DND-41 (cell line): ENCODE results near the gene MRPS31.
A peak's percentile ranks its signal among the peaks of the same experiment; 100 is the strongest.

Source experiments
- ATAC-seq: fragments of 200-7000 bp; cut with Tn5 transposase; 3 replicates; pipeline ENCODE4 v1.9.1; 2021; ENCODE audit warnings: low read depth; ENCODE audit not compliant: insufficient read depth
- DNase-seq: peaks from one replicate; pipeline ENCODE4 v3.0.0-alpha.2; 2020
- H2AFZ ChIP-seq: 2 replicates; pipeline ENCODE4 v1.6.0; 2012; ENCODE audit warnings: low read depth, low read length
- H3K27ac ChIP-seq: 2 replicates; pipeline ENCODE4 v1.5.1; 2012; ENCODE audit warnings: low read length, inconsistent platforms
- H3K27me3 ChIP-seq: fragments of 200-600 bp; sonication (generic); 2 replicates; pipeline ENCODE4 v1.6.0; 2012; ENCODE audit warnings: low read length, mild to moderate bottlenecking, inconsistent platforms; ENCODE audit not compliant: insufficient read depth, poor library complexity
- H3K36me3 ChIP-seq: 2 replicates; pipeline ENCODE4 v1.5.1; 2012; ENCODE audit warnings: low read length, inconsistent platforms; ENCODE audit not compliant: insufficient read depth
- H3K4me1 ChIP-seq: 2 replicates; pipeline ENCODE4 v1.5.1; 2012; ENCODE audit warnings: mild to moderate bottlenecking, low read length; ENCODE audit not compliant: insufficient read depth
- H3K4me2 ChIP-seq: 2 replicates; pipeline ENCODE4 v1.6.0; 2012; ENCODE audit warnings: mild to moderate bottlenecking, moderate library complexity, low read length, inconsistent platforms; ENCODE audit not compliant: insufficient read depth
- H3K4me3 ChIP-seq, 2 experiments: fragments of 200-600 bp in 1 of 2; shearing (Covaris generic) in 1 of 2; 2 replicates each; pipeline ENCODE4 v1.5.1; 2012 to 2016; ENCODE audit warnings: inconsistent platforms in 2 of 2, low read length in 2 of 2, mild to moderate bottlenecking in 2 of 2, low read depth in 1 of 2, moderate library complexity in 1 of 2
- H3K79me2 ChIP-seq: 2 replicates; pipeline ENCODE4 v1.6.0; 2012; ENCODE audit warnings: low read length, inconsistent platforms; ENCODE audit not compliant: insufficient read depth
- H3K9ac ChIP-seq: 2 replicates; pipeline ENCODE4 v1.6.0; 2012; ENCODE audit warnings: low read depth, mild to moderate bottlenecking, inconsistent platforms, low read length, moderate library complexity
- H3K9me3 ChIP-seq: 2 replicates; pipeline ENCODE4 v1.5.1; 2012; ENCODE audit warnings: low read length, moderate library complexity, mild to moderate bottlenecking, inconsistent platforms; ENCODE audit not compliant: insufficient read depth, severe bottlenecking
- H4K20me1 ChIP-seq: 2 replicates; pipeline ENCODE4 v1.6.0; 2012; ENCODE audit warnings: low read length; ENCODE audit not compliant: insufficient read depth
- EZH2 ChIP-seq: IDR thresholded peaks from 3 replicates; pipeline ENCODE4 v1.6.1; 2012; ENCODE audit warnings: borderline replicate concordance, low read depth, mild to moderate bottlenecking, moderate library complexity, low read length, inconsistent platforms; ENCODE audit not compliant: severe bottlenecking
- TF ChIP-seq, protein P1 (sequence below): IDR thresholded peaks from 2 replicates; pipeline ENCODE4 v1.5.1; 2012; ENCODE audit warnings: borderline replicate concordance, low read length, moderate library complexity, mild to moderate bottlenecking; ENCODE audit not compliant: poor library complexity, severe bottlenecking; ENCODE audit errors: extremely low read depth

Gene MRPS31

DNA sequence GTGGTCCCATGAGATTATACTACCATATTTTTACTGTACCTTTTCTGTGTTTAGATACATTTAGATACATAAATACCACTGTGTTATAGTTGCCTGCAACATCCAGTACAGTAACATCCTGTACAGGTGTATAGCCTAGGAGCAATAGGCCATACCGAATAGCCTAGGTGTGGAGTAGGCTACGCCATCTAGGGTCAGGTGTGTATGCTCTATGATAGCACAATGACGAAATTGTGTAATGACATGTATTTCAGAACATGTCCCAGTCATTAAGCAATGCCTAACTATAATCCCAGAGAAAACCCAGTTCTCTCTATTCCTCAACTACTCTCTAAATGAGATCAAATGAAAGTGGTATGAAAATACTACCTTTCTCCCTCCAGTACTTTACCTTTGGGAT is 22.3 kb upstream of the MRPS31 start:
- Histone ChIP-seq H3K9me3 (no peaks in the 10 kb centered on the region), H3K27me3 (no peaks in the 10 kb centered on the region), H3K36me3 (peaks cover 48% of the 10 kb centered on the region), H3K79me2 (peaks cover 43% of the 10 kb centered on the region), H4K20me1 (no peaks in the 10 kb centered on the region), H3K4me3 (no peak overlapping the region), H2AFZ (no peak overlapping the region), H3K27ac (no peak overlapping the region), H3K4me1 (peaks cover 33% of the 10 kb centered on the region), H3K9ac (no peak overlapping the region), H3K4me2 (no peak overlapping the region)
- DNase-seq (no peak), ATAC-seq (no peak)
- TF ChIP-seq EZH2, result no peak
- TF ChIP-seq, protein P1, sequence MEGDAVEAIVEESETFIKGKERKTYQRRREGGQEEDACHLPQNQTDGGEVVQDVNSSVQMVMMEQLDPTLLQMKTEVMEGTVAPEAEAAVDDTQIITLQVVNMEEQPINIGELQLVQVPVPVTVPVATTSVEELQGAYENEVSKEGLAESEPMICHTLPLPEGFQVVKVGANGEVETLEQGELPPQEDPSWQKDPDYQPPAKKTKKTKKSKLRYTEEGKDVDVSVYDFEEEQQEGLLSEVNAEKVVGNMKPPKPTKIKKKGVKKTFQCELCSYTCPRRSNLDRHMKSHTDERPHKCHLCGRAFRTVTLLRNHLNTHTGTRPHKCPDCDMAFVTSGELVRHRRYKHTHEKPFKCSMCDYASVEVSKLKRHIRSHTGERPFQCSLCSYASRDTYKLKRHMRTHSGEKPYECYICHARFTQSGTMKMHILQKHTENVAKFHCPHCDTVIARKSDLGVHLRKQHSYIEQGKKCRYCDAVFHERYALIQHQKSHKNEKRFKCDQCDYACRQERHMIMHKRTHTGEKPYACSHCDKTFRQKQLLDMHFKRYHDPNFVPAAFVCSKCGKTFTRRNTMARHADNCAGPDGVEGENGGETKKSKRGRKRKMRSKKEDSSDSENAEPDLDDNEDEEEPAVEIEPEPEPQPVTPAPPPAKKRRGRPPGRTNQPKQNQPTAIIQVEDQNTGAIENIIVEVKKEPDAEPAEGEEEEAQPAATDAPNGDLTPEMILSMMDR, result no peak

DNA sequence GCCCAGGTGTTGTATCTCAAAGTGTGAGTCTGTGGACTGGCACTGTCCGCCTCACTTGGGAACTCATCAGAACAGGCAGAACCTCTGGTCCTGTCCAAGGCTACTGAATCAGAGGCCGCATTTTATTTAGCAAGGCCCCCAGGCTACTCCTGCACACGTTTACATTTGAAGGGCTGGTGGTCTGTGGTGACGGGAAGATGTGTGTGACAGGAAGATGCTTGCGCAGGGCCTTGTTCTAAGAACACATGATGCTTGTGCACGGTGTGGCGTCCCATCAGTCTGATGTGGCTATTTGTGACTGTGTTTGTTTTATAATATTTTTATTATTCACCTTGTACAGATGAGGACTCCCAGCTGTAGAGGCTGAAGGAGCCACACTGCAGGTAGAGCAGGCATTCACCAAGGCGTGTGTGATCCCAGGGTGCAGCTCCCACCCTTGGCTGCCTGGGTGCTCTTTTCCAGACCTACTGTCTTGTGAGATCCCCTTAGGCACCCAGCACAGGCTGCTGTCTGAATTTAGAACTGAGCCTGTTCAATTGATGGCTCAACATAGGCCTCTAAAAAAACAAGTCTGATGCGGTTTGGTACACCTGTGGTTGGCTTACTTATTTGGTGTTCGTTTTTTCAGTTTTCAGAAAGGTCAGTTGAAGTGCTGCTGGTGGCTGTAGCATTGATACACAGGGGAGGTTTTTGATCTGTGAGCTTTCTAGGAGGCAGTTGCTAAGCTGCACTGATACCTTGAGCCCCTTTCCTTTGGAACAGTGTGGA is 21.5 kb upstream of the MRPS31 start:
- no peak overlapping the region for H3K4me3 ChIP-seq
- H4K20me1 ChIP-seq, result no peaks in the 10 kb centered on the region
- peaks cover 40% of the 10 kb centered on the region for H3K79me2 ChIP-seq
- no peak for ATAC-seq
- TF ChIP-seq, protein P1, result no peak
- no peak for TF ChIP-seq EZH2
- H3K36me3 ChIP-seq, result peaks cover 43% of the 10 kb centered on the region
- H3K27me3 ChIP-seq, result no peaks in the 10 kb centered on the region
- no peak overlapping the region for H3K4me2 ChIP-seq
- peaks cover 25% of the 10 kb centered on the region for H3K4me1 ChIP-seq
- H3K9ac ChIP-seq, result no peak overlapping the region
- H2AFZ ChIP-seq, result no peak overlapping the region
- 0 out of 2 replicates have a peak overlapping the region, but pooled peaks have one; percentile 38 for H3K27ac ChIP-seq
- H3K9me3 ChIP-seq, result no peaks in the 10 kb centered on the region
- no peak for DNase-seq

DNA sequence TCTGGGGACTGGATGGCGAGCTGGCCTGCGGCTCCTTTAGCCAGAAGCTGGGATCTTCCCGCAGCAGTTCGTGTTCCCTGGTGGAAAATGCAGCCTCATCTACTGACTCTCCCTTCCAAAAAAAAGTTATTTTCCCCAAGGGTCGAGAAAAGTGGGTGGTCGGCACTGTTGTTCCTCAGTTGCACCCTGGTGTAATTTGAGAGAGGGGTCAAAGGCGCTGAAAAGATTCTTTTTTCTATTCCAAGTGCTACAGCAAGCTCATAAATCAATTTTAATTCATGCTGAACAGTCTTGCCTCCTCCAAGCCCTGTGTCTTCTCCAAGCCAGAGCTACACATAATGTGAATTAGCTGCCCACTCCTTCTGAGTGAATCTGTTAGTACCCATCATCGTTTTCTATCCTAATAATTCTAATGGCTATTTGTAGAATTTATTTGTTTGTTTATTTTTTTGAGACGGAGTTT is 19.2 kb upstream of the MRPS31 start:
- H3K9ac ChIP-seq, result peak overlapping the region; percentile 92
- peak overlapping the region; percentile 80 for H3K27ac ChIP-seq
- peak overlapping the region; percentile 84 for H2AFZ ChIP-seq
- H3K79me2 ChIP-seq, result peaks cover 39% of the 10 kb centered on the region
- peak overlapping the region; percentile 90 for H3K4me2 ChIP-seq
- peak overlapping the region; percentile 63 to 73; a peak in 3 of 4 replicates for H3K4me3 ChIP-seq
- DNase-seq (no peak), ATAC-seq (no peak)
- TF ChIP-seq, protein P1, result no peak
- TF ChIP-seq EZH2, result no peak
- H4K20me1 ChIP-seq, result no peaks in the 10 kb centered on the region
- H3K27me3 ChIP-seq, result no peaks in the 10 kb centered on the region
- H3K36me3 ChIP-seq, result peaks cover 22% of the 10 kb centered on the region
- H3K9me3 ChIP-seq, result no peaks in the 10 kb centered on the region
- H3K4me1 ChIP-seq, result peaks cover 29% of the 10 kb centered on the region
